Astrocyte of the spinal cord (primary cell): ENCODE results near the gene GALT.
A peak's percentile ranks its signal among the peaks of the same experiment; 100 is the strongest.

Experiments
- DNase-seq: peaks from one replicate; pipeline ENCODE4 v3.0.0; 2011; ENCODE audit warnings: low read depth, low spot score
- H3K4me3 ChIP-seq: 2 replicates; pipeline ENCODE4 v1.5.1; 2011; ENCODE audit warnings: low read depth, mild to moderate bottlenecking, low read length, moderate library complexity
- CTCF ChIP-seq: IDR thresholded peaks from 2 replicates; pipeline ENCODE4 v1.5.1; 2012; ENCODE audit warnings: low read depth, mild to moderate bottlenecking, low read length, inconsistent platforms
- in situ Hi-C: cut with HindIII; loops from 2 replicates; pipeline ENCODE4 v1.10.0; 2017; ENCODE audit warnings: low sequenced_read_pairs

Gene GALT

GRCh38 chr9:34658461-34658860 lies 12.0 kb downstream of the GALT start:
- no peak for DNase-seq
- H3K4me3 ChIP-seq = no peak overlapping the region
- no peak for TF ChIP-seq CTCF
- in situ Hi-C loops = no loop called here

- in situ Hi-C loops = no loop called here
- DNase-seq = no peak
- H3K4me3 ChIP-seq = no peak overlapping the region
- TF ChIP-seq CTCF = no peak
Observed at GRCh38 chr9:34659592-34660253, 13.2 kb downstream of the GALT start.

DNA sequence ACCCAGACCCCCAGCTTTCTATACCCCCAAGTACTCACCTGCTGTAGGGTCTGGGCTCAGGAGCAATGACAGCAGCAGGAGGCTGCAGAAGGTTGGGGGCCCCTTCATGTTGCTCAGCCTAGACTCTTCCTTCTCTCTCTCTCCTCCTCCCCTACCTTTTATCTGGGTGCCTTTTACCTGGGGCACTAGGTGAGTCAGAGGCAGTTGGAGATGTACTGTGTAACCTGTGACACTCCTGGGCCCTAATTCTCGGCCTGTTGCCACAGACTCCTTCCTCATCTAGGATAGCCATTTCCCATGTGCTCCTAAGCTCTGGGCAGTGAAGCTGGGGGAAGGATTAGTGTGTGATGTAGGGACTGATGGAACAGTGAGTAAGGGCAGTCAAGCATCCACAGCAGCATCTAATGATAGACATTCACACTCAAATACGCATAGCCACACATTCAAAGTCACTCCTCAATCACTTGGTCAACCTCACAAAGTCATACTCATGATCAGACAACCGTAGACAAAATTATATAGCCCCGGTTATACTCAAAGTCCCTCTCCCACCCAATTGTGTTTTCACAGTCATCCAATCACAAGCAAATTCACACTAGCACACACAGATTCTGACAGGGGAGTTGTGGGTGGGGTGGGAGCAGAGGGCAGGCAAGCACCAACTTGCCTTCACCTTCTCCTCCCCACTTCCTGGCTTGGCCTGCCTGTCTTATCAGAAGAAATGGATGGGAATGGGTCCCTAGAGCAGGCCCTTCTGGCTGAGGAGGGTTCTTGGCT lies 16.2 kb downstream of the GALT start, which contains the start of gene CCL27:
Gene CCL27, minus strand, starts transcription at position 132 of the 777 bp plus-strand sequence. Its CDS starts 24 bp downstream, at position 108.
- H3K4me3 ChIP-seq = no peak within 1 kb of the TSS
- in situ Hi-C loops = no loop called here
- no peak for DNase-seq
- no peak for TF ChIP-seq CTCF

DNA sequence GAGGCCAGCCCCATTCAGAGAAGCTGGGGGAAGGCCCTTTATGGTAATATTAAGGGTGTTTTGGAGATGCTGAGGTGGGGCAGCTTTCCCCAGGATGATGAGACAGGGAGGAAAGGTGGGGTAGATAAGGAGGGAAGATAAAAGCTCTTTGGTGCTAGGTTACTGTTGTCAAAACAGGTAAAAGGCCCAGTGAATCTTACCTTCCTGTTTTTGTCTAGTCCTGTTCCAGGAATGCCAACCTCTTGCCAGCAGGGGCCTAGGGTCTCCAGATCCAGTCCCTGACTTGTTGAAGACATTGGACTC lies 16.8 kb downstream of the GALT start:
- in situ Hi-C loops = no loop called here
- no peak overlapping the region for H3K4me3 ChIP-seq
- no peak for DNase-seq
- TF ChIP-seq CTCF = no peak

- H3K4me3 ChIP-seq = peak overlapping the region; percentile 85
- in situ Hi-C loops = no loop called here
- DNase-seq = peak; percentile 66
- TF ChIP-seq CTCF = peak; percentile 94
Observed at GRCh38 chr9:34664281-34665066, 18.0 kb downstream of the GALT start.

DNA sequence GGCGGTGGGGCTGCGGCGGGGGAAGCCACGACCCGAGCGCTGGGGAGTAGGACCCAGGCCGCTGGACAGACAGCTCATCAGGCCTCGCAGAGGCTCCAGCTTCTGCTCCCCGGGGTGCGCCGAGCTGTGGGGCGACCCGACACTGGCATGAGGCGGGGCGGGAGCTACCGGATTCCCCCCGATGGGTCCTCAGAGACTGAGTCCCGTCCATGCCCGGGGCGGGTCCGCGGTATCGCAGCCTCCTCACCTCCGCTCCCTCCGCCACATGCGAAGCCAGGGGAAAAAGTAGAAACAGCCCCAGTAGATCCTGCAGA lies 18.5 kb downstream of the GALT start:
- DNase-seq = no peak
- peak overlapping the region; percentile 85 for H3K4me3 ChIP-seq
- TF ChIP-seq CTCF = no peak
- in situ Hi-C loops = no loop called here
